Measurements from ENCODE around the gene TNS4. TPM values are rescaled to one million over a fixed set of nuclear protein-coding genes. Genes with fewer than 3 reads are reported as not detected.

TNS4 gene
- total RNA-seq, 1 donor from 2014 or later = 0.78 TPM

GRCh38 chr17:40447806-40448205, 53.6 kb downstream of the TNS4 start:
- peak overlapping the region; percentile 81 for H3K4me3 ChIP-seq

GRCh38 chr17:40447148-40447644, 54.2 kb downstream of the TNS4 start:
- Histone ChIP-seq H3K27ac (peak overlapping the region; percentile 90), H3K27me3 (no peaks in the 10 kb centered on the region), H3K4me3 (peak overlapping the region; percentile 81), H3K9me3 (no peaks in the 10 kb centered on the region), H3K36me3 (peaks cover 4% of the 10 kb centered on the region), H3K4me1 (peaks cover 67% of the 10 kb centered on the region)
- no peak for TF ChIP-seq CTCF (IDR thresholded peaks at IDR 0.05)
- intact Hi-C loops (cut with DNase I) = no loop called here
- DNase-seq = no peak
- no peak for ATAC-seq

More at GRCh38 chr17:40447806-40448205, 53.6 kb downstream of the TNS4 start:
- H3K4me1 ChIP-seq = peaks cover 67% of the 10 kb centered on the region
- no peak for TF ChIP-seq CTCF (IDR thresholded peaks at IDR 0.05)
- intact Hi-C loops (cut with DNase I) = no loop called here
- DNase-seq (no peak), ATAC-seq (no peak)
- H3K36me3 ChIP-seq = peaks cover 8% of the 10 kb centered on the region
- H3K27me3 ChIP-seq = no peaks in the 10 kb centered on the region
- peak overlapping the region; percentile 90 for H3K27ac ChIP-seq
- no peaks in the 10 kb centered on the region for H3K9me3 ChIP-seq

DNA sequence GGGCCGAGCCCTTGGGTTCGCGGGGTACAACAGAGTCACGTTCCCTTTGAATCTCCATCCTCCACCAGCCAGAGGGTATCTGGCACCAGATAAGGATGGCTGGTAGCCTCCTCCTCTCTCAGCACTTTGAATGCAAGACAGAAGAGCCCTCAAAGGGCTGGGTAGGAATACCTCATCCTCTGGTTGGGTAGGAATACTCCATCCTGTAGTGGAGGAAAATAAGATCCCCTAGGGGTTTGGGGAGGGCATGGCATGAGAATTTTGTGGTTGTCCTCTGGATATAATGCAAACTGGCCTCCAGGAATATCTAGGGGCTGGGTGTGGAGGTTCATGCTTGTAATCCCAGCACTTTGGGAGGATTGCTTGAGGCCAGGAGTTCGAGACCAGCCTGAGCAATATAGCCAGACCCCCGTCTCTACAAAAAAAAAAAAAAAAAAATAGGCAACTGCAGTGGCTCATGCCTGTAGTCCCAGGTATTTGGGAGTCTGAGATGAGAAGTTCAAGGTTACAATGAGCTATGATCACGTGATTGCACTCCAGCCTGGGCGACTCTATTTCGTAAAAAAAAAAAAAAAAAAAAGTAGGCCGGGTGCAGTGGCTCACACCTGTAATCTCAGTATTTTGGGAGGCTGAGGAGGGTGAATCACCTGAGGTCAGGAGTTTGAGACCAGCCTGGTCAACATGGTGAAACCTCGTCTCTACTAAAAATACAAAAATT, 55.5 kb downstream of the TNS4 start:
- peak overlapping the region; percentile 81 for H3K4me3 ChIP-seq
- intact Hi-C loops (cut with DNase I) = no loop called here
- no peak for TF ChIP-seq CTCF (IDR thresholded peaks at IDR 0.05)
- DNase-seq (no peak), ATAC-seq (no peak)
- no peaks in the 10 kb centered on the region for H3K36me3 ChIP-seq
- peak overlapping the region; percentile 90 for H3K27ac ChIP-seq
- no peaks in the 10 kb centered on the region for H3K27me3 ChIP-seq
- peaks cover 57% of the 10 kb centered on the region for H3K4me1 ChIP-seq
- no peaks in the 10 kb centered on the region for H3K9me3 ChIP-seq

DNA sequence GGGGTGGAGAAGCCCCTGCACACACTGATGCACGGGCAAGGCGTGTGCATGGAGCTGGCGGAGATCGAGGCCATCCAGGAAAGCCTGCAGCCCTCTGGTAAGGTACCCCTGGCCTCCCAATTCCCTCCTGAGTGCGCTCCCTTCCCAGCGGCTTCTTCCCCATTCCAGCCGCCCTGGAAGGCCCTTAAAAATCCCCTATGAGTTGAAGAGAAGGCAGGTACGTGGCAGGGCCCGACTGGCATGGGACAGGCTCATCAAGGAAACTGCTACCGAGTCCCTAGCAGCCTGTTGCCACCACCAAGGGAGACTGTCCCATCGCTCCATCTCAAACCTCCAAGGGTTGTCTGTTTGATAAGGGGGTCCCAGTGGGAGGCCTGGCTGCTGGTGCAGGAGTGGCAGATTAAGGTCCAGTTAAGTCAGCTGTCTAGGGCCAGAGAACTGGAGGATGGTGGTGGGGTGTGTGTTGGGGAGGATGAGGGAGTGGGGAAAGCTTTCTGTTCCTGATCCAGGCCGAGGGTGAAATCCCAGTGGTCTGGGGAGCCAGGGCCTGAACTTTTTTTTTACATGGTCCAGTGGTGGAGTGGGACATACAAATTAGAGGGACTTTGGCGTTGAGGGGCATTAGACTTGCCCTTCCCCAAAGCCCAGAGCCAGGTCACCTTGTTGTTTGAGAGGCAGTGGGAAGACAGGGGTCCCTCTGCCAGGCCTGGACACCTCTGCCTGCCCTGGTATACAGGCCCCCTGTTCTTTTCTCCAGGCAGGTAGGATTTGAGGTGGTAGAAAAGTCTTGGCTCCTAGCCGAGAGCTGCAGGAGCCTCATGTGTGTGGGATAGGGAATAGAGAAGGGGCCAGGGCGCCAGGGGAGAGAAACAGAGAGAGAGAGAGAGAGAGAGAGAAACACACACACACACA, 57.2 kb downstream of the TNS4 start:
- TF ChIP-seq CTCF (IDR thresholded peaks at IDR 0.05) = peak; percentile 6
- ATAC-seq (no peak), DNase-seq (no peak)
- no peaks in the 10 kb centered on the region for H3K36me3 ChIP-seq
- peak overlapping the region; percentile 90 for H3K27ac ChIP-seq
- intact Hi-C loops (cut with DNase I) = loop anchor here (5.0 kb wide), 1 partner anchor 113 kb away; no protein-coding TSS in a partner anchor
- H3K4me1 ChIP-seq = peaks cover 41% of the 10 kb centered on the region
- H3K4me3 ChIP-seq = peak overlapping the region; percentile 81
- H3K9me3 ChIP-seq = no peaks in the 10 kb centered on the region
- no peaks in the 10 kb centered on the region for H3K27me3 ChIP-seq

GRCh38 chr17:40443196-40443987, 58.0 kb downstream of the TNS4 start, which contains the start of gene IGFBP4:
Gene IGFBP4 (plus strand): TSS chr17:40443450. CDS start chr17:40443736, 286 bp downstream.
- H3K4me1 ChIP-seq = peaks cover 33% of the 10 kb centered on the region

More at GRCh38 chr17:40443196-40443987, 58.0 kb downstream of the TNS4 start, which contains the start of gene IGFBP4:
- Histone ChIP-seq H3K36me3 (no peaks in the 10 kb centered on the region), H3K9me3 (no peaks in the 10 kb centered on the region), H3K27me3 (no peaks in the 10 kb centered on the region), H3K27ac (peak within 1 kb of the TSS; percentile 90), H3K4me3 (peak within 1 kb of the TSS; percentile 81)
- DNase-seq = peak; percentile 93
- intact Hi-C loops (cut with DNase I) = loop anchor here (5.0 kb wide), 1 partner anchor 114 kb away; no protein-coding TSS in a partner anchor
- TF ChIP-seq CTCF (IDR thresholded peaks at IDR 0.05) = peak; percentile 42
- ATAC-seq = peak; percentile 76
